Measurements from ENCODE around the gene EEIG1. TPM values are rescaled to one million over a fixed set of nuclear protein-coding genes. Genes with fewer than 3 reads are reported as not detected.
A peak's percentile ranks its signal among the peaks of the same experiment; 100 is the strongest.

The EEIG1 gene
- total and polyA plus RNA-seq, 2 of the 4 experiments (the other 2 are of a cell fraction) = 1.1 to 23.2 TPM

DNA sequence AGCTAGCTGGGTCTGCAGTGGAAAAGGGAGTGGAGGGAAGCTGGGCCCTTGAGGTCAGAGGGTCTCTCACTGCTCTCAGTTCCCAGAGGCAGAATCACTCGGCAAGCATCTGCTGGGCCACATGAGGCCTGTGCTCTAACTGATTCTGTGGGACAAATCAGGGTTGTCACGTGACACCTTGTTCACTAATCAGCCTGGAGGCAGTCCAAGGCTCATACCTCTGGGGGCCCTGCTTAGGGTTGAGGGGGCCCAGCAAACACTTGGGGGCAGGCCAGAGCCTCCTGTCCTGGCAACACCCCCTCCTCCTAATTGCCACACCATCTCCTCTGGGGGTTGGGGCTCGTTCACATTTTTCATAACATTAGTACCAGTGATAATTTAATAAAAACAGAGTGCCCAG lies 34.1 kb downstream of the EEIG1 start:
- no peak overlapping the region for H3K56ac ChIP-seq (ENCODE audit: extremely low read depth, insufficient read depth, low read length)
- peaks cover 33% of the 10 kb centered on the region for H3K36me3 ChIP-seq (ENCODE audit: control insufficient read depth, insufficient read depth, low read length)
- no peak overlapping the region for H3K18ac ChIP-seq (ENCODE audit: low read depth, low read length)
- H3K9ac ChIP-seq (ENCODE audit: low read depth, low read length) = no peak overlapping the region
- peaks cover 5% of the 10 kb centered on the region; the same call in 1 of the 2 replicates for H3K4me1 ChIP-seq (ENCODE audit: control insufficient read depth, insufficient read depth, low read length)
- DNase-seq (no peak), ATAC-seq (ENCODE audit: low read depth) (no peak)
- no peak overlapping the region for H2BK5ac ChIP-seq (ENCODE audit: low read depth, low read length, poor library complexity, severe bottlenecking)
- intact Hi-C loops (cut with micrococcal nuclease) = no loop called here
- H2BK15ac ChIP-seq (ENCODE audit: low read depth, low read length) = no peak overlapping the region
- no peak overlapping the region for H2BK120ac ChIP-seq (ENCODE audit: low read depth, low read length)
- H3K4ac ChIP-seq (ENCODE audit: low read depth, low read length) = no peak overlapping the region
- no peak overlapping the region for H3K4me3 ChIP-seq (ENCODE audit: insufficient read depth, low read depth, low read length)
- POLR2A ChIA-PET (ENCODE audit: unreplicated experiment) = no interaction called here
- H3K9me1 ChIP-seq (ENCODE audit: insufficient read depth, low read length) = peaks cover 6% of the 10 kb centered on the region; the same call in 1 of the 2 replicates
- dilution Hi-C loops (cut with HindIII; ENCODE audit: low sequenced_read_pairs, unreplicated experiment) = no loop called here
- no peak overlapping the region for H3K27ac ChIP-seq (ENCODE audit: insufficient read depth, low read length)
- TF ChIP-seq, protein P1, sequence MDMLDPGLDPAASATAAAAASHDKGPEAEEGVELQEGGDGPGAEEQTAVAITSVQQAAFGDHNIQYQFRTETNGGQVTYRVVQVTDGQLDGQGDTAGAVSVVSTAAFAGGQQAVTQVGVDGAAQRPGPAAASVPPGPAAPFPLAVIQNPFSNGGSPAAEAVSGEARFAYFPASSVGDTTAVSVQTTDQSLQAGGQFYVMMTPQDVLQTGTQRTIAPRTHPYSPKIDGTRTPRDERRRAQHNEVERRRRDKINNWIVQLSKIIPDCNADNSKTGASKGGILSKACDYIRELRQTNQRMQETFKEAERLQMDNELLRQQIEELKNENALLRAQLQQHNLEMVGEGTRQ (IDR thresholded peaks at IDR 0.05; ENCODE audit: low read depth, low read length) = peak; percentile 44; the same call in 1 of the 2 replicates
- TF ChIP-seq NFE2L2 (IDR thresholded peaks at IDR 0.05; ENCODE audit: low read depth, low read length) (no peak), BHLHE40 (IDR thresholded peaks at IDR 0.05; ENCODE audit: low read depth, low read length) (no peak), POLR2A (IDR thresholded peaks at IDR 0.05; ENCODE audit: low read depth, low read length) (no peak)
- CTCF ChIA-PET = no interaction called here
- H3K79me1 ChIP-seq (ENCODE audit: low read depth in 1 of 2, low read length in 2 of 2) = peaks cover 0 to 26% of the 10 kb centered on the region in 2 experiments; a peak in 3 of 4 replicates
- WGBS, 2 experiments (ENCODE audit: extremely low coverage in 2 of 2, insufficient read length in 1 of 2) = 80% methylated on average over 1 of the region's 3 CpGs; no CpG with 5 or more reads in 1 of the 2 experiments
- H3K9me3 ChIP-seq (ENCODE audit: control insufficient read depth, insufficient read depth, low read length) = no peaks in the 10 kb centered on the region
- no peak overlapping the region for H3K23ac ChIP-seq (ENCODE audit: low read depth, low read length)
- BruUV-seq (replicated peaks) = no TSS peak
- no peaks in the 10 kb centered on the region for H3K27me3 ChIP-seq (ENCODE audit: control insufficient read depth, insufficient read depth, low read length)
- H3K14ac ChIP-seq (replicated peaks; ENCODE audit: low read depth, low read length) = no peak overlapping the region; the same call in 1 of the 2 replicates
- H2AFZ ChIP-seq (replicated peaks; ENCODE audit: low read length, poor library complexity) = no peak overlapping the region
- H3K4me2 ChIP-seq (ENCODE audit: low read depth, low read length) = no peak overlapping the region
- H4K8ac ChIP-seq (ENCODE audit: low read depth in 2 of 2, low read length in 2 of 2) = no peak overlapping the region
- in situ Hi-C loops (cut with MboI; ENCODE audit: low sequenced_read_pairs) = no loop called here
- H4K5ac ChIP-seq (ENCODE audit: low read depth, low read length) = no peak overlapping the region
- H2AK9ac ChIP-seq (replicated peaks; ENCODE audit: low read depth, low read length, poor library complexity) = peak overlapping the region; percentile 86
- H4K20me1 ChIP-seq (ENCODE audit: insufficient read depth, low read length) = peaks cover 12% of the 10 kb centered on the region
- no peak overlapping the region for H4K91ac ChIP-seq (ENCODE audit: insufficient read depth, low read depth, low read length)
- no peak overlapping the region for H2BK20ac ChIP-seq (ENCODE audit: low read depth, low read length)
- H2AK5ac ChIP-seq (ENCODE audit: low read depth, low read length) = no peak overlapping the region
